B cell (primary cell): ENCODE data around the gene VPS35. TPM values are rescaled to one million over a fixed set of nuclear protein-coding genes. Genes with fewer than 3 reads are reported as not detected.

Experiments
- ATAC-seq: fragments of 200-7000 bp; cut with Tn5 transposase; one replicate; pipeline ENCODE4 v1.10.0; 2021; ENCODE audit warnings: low read depth, mild to moderate bottlenecking, moderate number of reproducible peaks, moderate library complexity
- CTCF ChIA-PET: fragments of 350-600 bp; sonication (Branson Sonifier 250); formaldehyde crosslinking; loops from one replicate; lab custom pipeline; 2021; ENCODE audit warnings: antibody characterized with exemption, inconsistent platforms; lab: Charles Lee
- POLR2A ChIA-PET: fragments of 350-600 bp; sonication (Branson Sonifier 250); formaldehyde crosslinking; loops from one replicate; lab custom pipeline; 2021; ENCODE audit warnings: antibody characterized with exemption; lab: Charles Lee
- DNase-seq: peaks from one replicate; pipeline ENCODE4 v3.0.0; 2013
- H2AFZ ChIP-seq: 2 replicates; pipeline ENCODE4 v1.6.1; 2012; ENCODE audit warnings: mild to moderate bottlenecking, low read depth, low read length; ENCODE audit not compliant: insufficient read depth, poor library complexity, severe bottlenecking
- H3K27ac ChIP-seq, 2 donors: 1 replicate in 1 of 2; 2 replicates in 1 of 2; pipeline ENCODE4 v1.5.1; 2012 to 2013; ENCODE audit warnings: low read length in 2 of 2, mild to moderate bottlenecking in 2 of 2, moderate library complexity in 1 of 2
- H3K27me3 ChIP-seq, 4 experiments: fragments of 200-600 bp in 1 of 4; sonication (generic) in 1 of 4; replicated peaks in 1 of 4; 1 replicate in 2 of 4; 2 replicates in 2 of 4; pipeline versions ENCODE4 v1.6.1 to v1.7.0; 2013 to 2016; ENCODE audit warnings: low read length in 3 of 4, mild to moderate bottlenecking in 2 of 4, mixed read lengths in 1 of 4, moderate library complexity in 1 of 4; ENCODE audit not compliant: insufficient read depth in 4 of 4, control insufficient read depth in 3 of 4; ENCODE audit errors: control extremely low read depth in 1 of 4
- H3K36me3 ChIP-seq, 2 experiments: replicated peaks in 1 of 2; 1 replicate in 1 of 2; 2 replicates in 1 of 2; pipeline versions ENCODE4 v1.6.1 to v1.7.1; 2013; ENCODE audit warnings: low read length in 1 of 2; ENCODE audit not compliant: insufficient read depth in 2 of 2, control insufficient read depth in 1 of 2; ENCODE audit errors: control extremely low read depth in 1 of 2, extremely low read depth in 1 of 2
- H3K4me1 ChIP-seq, 2 donors: fragments of 200-600 bp in 1 of 2; sonication (generic) in 1 of 2; 1 replicate in 1 of 2; 2 replicates in 1 of 2; pipeline versions ENCODE4 v1.5.1 to v1.6.1; 2013 to 2017; ENCODE audit warnings: low read length in 2 of 2; ENCODE audit not compliant: control insufficient read depth in 2 of 2, insufficient read depth in 2 of 2
- H3K4me2 ChIP-seq: replicated peaks from 2 replicates; pipeline ENCODE3; 2012; ENCODE audit warnings: mild to moderate bottlenecking, low read depth, low read length; ENCODE audit not compliant: poor library complexity, severe bottlenecking
- H3K4me3 ChIP-seq, 5 experiments: fragments of 200-600 bp in 1 of 5; sonication (generic) in 1 of 5; 1 replicate in 3 of 5; 2 replicates in 2 of 5; pipeline versions ENCODE4 v1.5.1 to v1.7.0; 2011 to 2016; ENCODE audit warnings: low read length in 4 of 5, mild to moderate bottlenecking in 4 of 5, low read depth in 2 of 5, control low read depth in 1 of 5, moderate library complexity in 1 of 5; ENCODE audit not compliant: insufficient read depth in 1 of 5; ENCODE audit errors: control extremely low read depth in 1 of 5, extremely low read depth in 1 of 5
- H3K79me2 ChIP-seq: fragments of 200-600 bp; sonication (generic); one replicate; pipeline ENCODE4 v1.6.0; 2016; ENCODE audit warnings: low read length; ENCODE audit not compliant: control insufficient read depth, insufficient read depth
- H3K9ac ChIP-seq: fragments of 200-600 bp; sonication (generic); 2 replicates; pipeline ENCODE4 v1.6.1; 2017; ENCODE audit warnings: mild to moderate bottlenecking, low read length, moderate library complexity
- H3K9me3 ChIP-seq, 3 donors: one replicate each; pipeline versions ENCODE4 v1.6.1 to v1.7.1; 2013; ENCODE audit warnings: low read length in 2 of 3; ENCODE audit not compliant: control insufficient read depth in 2 of 3, insufficient read depth in 1 of 3; ENCODE audit errors: control extremely low read depth in 1 of 3
- H4K20me1 ChIP-seq: 2 replicates; pipeline ENCODE4 v1.6.0; 2012; ENCODE audit warnings: mild to moderate bottlenecking, low read length; ENCODE audit not compliant: insufficient read depth, control insufficient read depth, poor library complexity, severe bottlenecking
- H3K27ac Mint-ChIP-seq: one replicate; pipeline ENCODE4 v1.8.0; 2021; ENCODE audit warnings: mixed read lengths
- H3K27me3 Mint-ChIP-seq: one replicate; pipeline ENCODE4 v1.8.0; 2021; ENCODE audit warnings: mixed read lengths
- H3K4me1 Mint-ChIP-seq: one replicate; pipeline ENCODE4 v1.8.0; 2021; ENCODE audit warnings: mixed read lengths
- H3K4me3 Mint-ChIP-seq: one replicate; pipeline ENCODE4 v1.8.0; 2021; ENCODE audit warnings: mixed read lengths
- H3K9me3 Mint-ChIP-seq: one replicate; pipeline ENCODE4 v1.8.0; 2022; ENCODE audit warnings: mixed read lengths; ENCODE audit not compliant: insufficient read depth
- CTCF ChIP-seq: fragments of 200-600 bp; IDR thresholded peaks from one replicate; pipeline ENCODE4 v1.8.0; 2022; ENCODE audit warnings: antibody characterized with exemption, mild to moderate bottlenecking
- EZH2 ChIP-seq: IDR thresholded peaks from 2 replicates; pipeline ENCODE4 v1.6.1; 2012; ENCODE audit warnings: borderline replicate concordance, low read depth, mild to moderate bottlenecking, moderate library complexity, low read length; ENCODE audit not compliant: insufficient read depth, poor library complexity, severe bottlenecking
- WGBS: methylation state at CpG from one replicate; pipeline ENCODE4 v1.1.5; 2013; ENCODE audit warnings: missing lambda C conversion rate; ENCODE audit not compliant: insufficient coverage; 5-methylcytosine and 5-hydroxymethylcytosine counted together
- intact Hi-C: fragments of 100-400 bp; cut with micrococcal nuclease; formaldehyde crosslinking; loops from one replicate; pipeline ENCODE4 v1.10.0; 2022
- polyA plus RNA-seq: library from polyadenylated mRNA; depleted of rRNA; stranded (reverse); fragments of >200 nt; gene quantifications from 2 replicates; pipeline ENCODE4 v1.2.3, GENCODE V29; 2012
- total RNA-seq, 2 donors: library from RNA; stranded (reverse); fragments of 120-200 nt in 1 of 2; gene quantifications; 1 replicate in 1 of 2; 2 replicates in 1 of 2; pipeline versions ENCODE4 v1.2.3 to v1.2.4, GENCODE V29; 2013 to 2022

The VPS35 gene
- total and polyA plus RNA-seq, 2 donors (not counting 1 experiment from before 2014, with no cell fraction given), result 9.5 to 120 TPM

- TF ChIP-seq EZH2, result no peak
- TF ChIP-seq CTCF, result no peak
- Mint-ChIP-seq H3K4me1 (no peaks in the 10 kb centered on the region), H3K27ac (peak overlapping the region; percentile 38), H3K9me3 (no peaks in the 10 kb centered on the region), H3K27me3 (no peaks in the 10 kb centered on the region), H3K4me3 (peak overlapping the region; percentile 62)
- Histone ChIP-seq H3K27me3 (no peaks in the 10 kb centered on the region), H3K4me2 (no peak overlapping the region), H3K36me3 (no peaks in the 10 kb centered on the region), H3K79me2 (no peaks in the 10 kb centered on the region), H3K27ac (no peak overlapping the region), H3K9ac (no peak overlapping the region), H4K20me1 (no peaks in the 10 kb centered on the region), H3K4me3 (peak overlapping the region in 1 of 5 experiments; percentile 8), H2AFZ (no peak overlapping the region), H3K4me1 (no peaks in the 10 kb centered on the region), H3K9me3 (no peaks in the 10 kb centered on the region)
- intact Hi-C loops, result no loop called here
- CTCF ChIA-PET, result no interaction called here
- peak; percentile 45 for ATAC-seq
- DNase-seq, result no peak
- POLR2A ChIA-PET, result no interaction called here
- WGBS, result 95% methylated on average over 30 of the region's 32 CpGs
Observed at GRCh38 chr16:46632778-46633733, 55.9 kb downstream of the VPS35 start.
